ENCODE results near the gene FAM229B.

The FAM229B gene

GRCh38 chr6:112145080-112145573 lies 57.7 kb downstream of the FAM229B start:
- DNase-seq: no peak

- DNase-seq: no peak
Measured at GRCh38 chr6:112148103-112148502, 60.7 kb downstream of the FAM229B start.

- no peak for DNase-seq
Measured at GRCh38 chr6:112149236-112149635, 61.8 kb downstream of the FAM229B start.

GRCh38 chr6:112149719-112150263 lies 62.4 kb downstream of the FAM229B start:
- no peak for DNase-seq

GRCh38 chr6:112150363-112150762 lies 63.0 kb downstream of the FAM229B start:
- DNase-seq: peak; percentile 9

Measured in stimulated activated CD4-positive, alpha-beta T cell treated with anti-CD3 and anti-CD28 coated beads, Interleukin-15, amount 100 ng/mL, for 24 hours (primary cell).